DND-41 (cell line): ENCODE results near the gene MEPE.

Experiments
- ATAC-seq: fragments of 200-7000 bp; cut with Tn5 transposase; 3 replicates; pipeline ENCODE4 v1.9.1; 2021; ENCODE audit warnings: low read depth; ENCODE audit not compliant: insufficient read depth
- DNase-seq: peaks from one replicate; pipeline ENCODE4 v3.0.0-alpha.2; 2020
- H2AFZ ChIP-seq: 2 replicates; pipeline ENCODE4 v1.6.0; 2012; ENCODE audit warnings: low read depth, low read length
- H3K27ac ChIP-seq: 2 replicates; pipeline ENCODE4 v1.5.1; 2012; ENCODE audit warnings: low read length, inconsistent platforms
- H3K27me3 ChIP-seq: fragments of 200-600 bp; sonication (generic); 2 replicates; pipeline ENCODE4 v1.6.0; 2012; ENCODE audit warnings: low read length, mild to moderate bottlenecking, inconsistent platforms; ENCODE audit not compliant: insufficient read depth, poor library complexity
- H3K36me3 ChIP-seq: 2 replicates; pipeline ENCODE4 v1.5.1; 2012; ENCODE audit warnings: low read length, inconsistent platforms; ENCODE audit not compliant: insufficient read depth
- H3K4me1 ChIP-seq: 2 replicates; pipeline ENCODE4 v1.5.1; 2012; ENCODE audit warnings: mild to moderate bottlenecking, low read length; ENCODE audit not compliant: insufficient read depth
- H3K4me2 ChIP-seq: 2 replicates; pipeline ENCODE4 v1.6.0; 2012; ENCODE audit warnings: mild to moderate bottlenecking, moderate library complexity, low read length, inconsistent platforms; ENCODE audit not compliant: insufficient read depth
- H3K4me3 ChIP-seq, 2 experiments: fragments of 200-600 bp in 1 of 2; shearing (Covaris generic) in 1 of 2; 2 replicates each; pipeline ENCODE4 v1.5.1; 2012 to 2016; ENCODE audit warnings: inconsistent platforms in 2 of 2, low read length in 2 of 2, mild to moderate bottlenecking in 2 of 2, low read depth in 1 of 2, moderate library complexity in 1 of 2
- H3K79me2 ChIP-seq: 2 replicates; pipeline ENCODE4 v1.6.0; 2012; ENCODE audit warnings: low read length, inconsistent platforms; ENCODE audit not compliant: insufficient read depth
- H3K9ac ChIP-seq: 2 replicates; pipeline ENCODE4 v1.6.0; 2012; ENCODE audit warnings: low read depth, mild to moderate bottlenecking, inconsistent platforms, low read length, moderate library complexity
- H3K9me3 ChIP-seq: 2 replicates; pipeline ENCODE4 v1.5.1; 2012; ENCODE audit warnings: low read length, moderate library complexity, mild to moderate bottlenecking, inconsistent platforms; ENCODE audit not compliant: insufficient read depth, severe bottlenecking
- H4K20me1 ChIP-seq: 2 replicates; pipeline ENCODE4 v1.6.0; 2012; ENCODE audit warnings: low read length; ENCODE audit not compliant: insufficient read depth
- EZH2 ChIP-seq: IDR thresholded peaks from 3 replicates; pipeline ENCODE4 v1.6.1; 2012; ENCODE audit warnings: borderline replicate concordance, low read depth, mild to moderate bottlenecking, moderate library complexity, low read length, inconsistent platforms; ENCODE audit not compliant: severe bottlenecking
- TF ChIP-seq, protein P1 (sequence below): IDR thresholded peaks from 2 replicates; pipeline ENCODE4 v1.5.1; 2012; ENCODE audit warnings: borderline replicate concordance, low read length, moderate library complexity, mild to moderate bottlenecking; ENCODE audit not compliant: poor library complexity, severe bottlenecking; ENCODE audit errors: extremely low read depth

The MEPE gene

DNA sequence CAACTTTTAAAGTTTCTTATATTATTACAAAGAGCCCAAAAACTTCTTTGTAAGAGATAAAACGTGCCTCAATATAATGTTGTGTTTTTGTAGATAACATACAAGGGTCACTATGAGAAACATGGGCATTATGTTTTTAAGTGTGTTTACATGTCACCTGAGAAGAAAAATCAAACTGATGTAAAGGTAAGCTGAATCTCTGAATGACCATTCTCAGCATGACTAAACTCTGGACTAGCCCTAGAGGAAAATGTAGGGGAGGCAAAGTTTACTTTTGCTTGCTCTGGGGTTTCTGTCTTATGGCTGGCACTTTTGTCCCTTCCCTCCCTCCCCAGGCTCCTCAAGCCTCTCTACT is 6.8 kb downstream of the MEPE start:
- ATAC-seq (no peak), DNase-seq (no peak)
- H3K9ac ChIP-seq = no peak overlapping the region

GRCh38 chr4:87840149-87840548 is 7.4 kb downstream of the MEPE start:
- Histone ChIP-seq H3K9ac (no peak overlapping the region), H3K27ac (no peak overlapping the region), H3K9me3 (no peaks in the 10 kb centered on the region), H4K20me1 (no peaks in the 10 kb centered on the region), H3K4me2 (no peak overlapping the region), H3K4me3 (no peak overlapping the region), H2AFZ (no peak overlapping the region), H3K4me1 (no peaks in the 10 kb centered on the region), H3K79me2 (no peaks in the 10 kb centered on the region), H3K27me3 (peaks cover 13% of the 10 kb centered on the region), H3K36me3 (no peaks in the 10 kb centered on the region)
- ATAC-seq (no peak), DNase-seq (no peak)
- TF ChIP-seq, protein P1, sequence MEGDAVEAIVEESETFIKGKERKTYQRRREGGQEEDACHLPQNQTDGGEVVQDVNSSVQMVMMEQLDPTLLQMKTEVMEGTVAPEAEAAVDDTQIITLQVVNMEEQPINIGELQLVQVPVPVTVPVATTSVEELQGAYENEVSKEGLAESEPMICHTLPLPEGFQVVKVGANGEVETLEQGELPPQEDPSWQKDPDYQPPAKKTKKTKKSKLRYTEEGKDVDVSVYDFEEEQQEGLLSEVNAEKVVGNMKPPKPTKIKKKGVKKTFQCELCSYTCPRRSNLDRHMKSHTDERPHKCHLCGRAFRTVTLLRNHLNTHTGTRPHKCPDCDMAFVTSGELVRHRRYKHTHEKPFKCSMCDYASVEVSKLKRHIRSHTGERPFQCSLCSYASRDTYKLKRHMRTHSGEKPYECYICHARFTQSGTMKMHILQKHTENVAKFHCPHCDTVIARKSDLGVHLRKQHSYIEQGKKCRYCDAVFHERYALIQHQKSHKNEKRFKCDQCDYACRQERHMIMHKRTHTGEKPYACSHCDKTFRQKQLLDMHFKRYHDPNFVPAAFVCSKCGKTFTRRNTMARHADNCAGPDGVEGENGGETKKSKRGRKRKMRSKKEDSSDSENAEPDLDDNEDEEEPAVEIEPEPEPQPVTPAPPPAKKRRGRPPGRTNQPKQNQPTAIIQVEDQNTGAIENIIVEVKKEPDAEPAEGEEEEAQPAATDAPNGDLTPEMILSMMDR = no peak
- no peak for TF ChIP-seq EZH2

More for the DNA sequence above, 6.8 kb downstream of the MEPE start:
- H2AFZ ChIP-seq = no peak overlapping the region
- H3K4me2 ChIP-seq = no peak overlapping the region
- no peaks in the 10 kb centered on the region for H3K36me3 ChIP-seq
- no peaks in the 10 kb centered on the region for H3K9me3 ChIP-seq
- no peaks in the 10 kb centered on the region for H3K4me1 ChIP-seq
- peaks cover 13% of the 10 kb centered on the region for H3K27me3 ChIP-seq
- no peak overlapping the region for H3K4me3 ChIP-seq
- H3K79me2 ChIP-seq = no peaks in the 10 kb centered on the region
- no peak overlapping the region for H3K27ac ChIP-seq
- TF ChIP-seq, protein P1 = no peak
- no peak for TF ChIP-seq EZH2
- H4K20me1 ChIP-seq = no peaks in the 10 kb centered on the region

GRCh38 chr4:87843936-87844335 is 11.2 kb downstream of the MEPE start:
- no peaks in the 10 kb centered on the region for H3K36me3 ChIP-seq
- no peak for TF ChIP-seq EZH2
- TF ChIP-seq, protein P1 = no peak
- DNase-seq (no peak), ATAC-seq (no peak)
- peaks cover 8% of the 10 kb centered on the region for H3K27me3 ChIP-seq
- no peaks in the 10 kb centered on the region for H3K9me3 ChIP-seq
- no peak overlapping the region for H3K27ac ChIP-seq
- H3K4me1 ChIP-seq = no peaks in the 10 kb centered on the region
- H3K9ac ChIP-seq = no peak overlapping the region
- no peak overlapping the region for H3K4me3 ChIP-seq
- no peaks in the 10 kb centered on the region for H4K20me1 ChIP-seq
- no peak overlapping the region for H3K4me2 ChIP-seq
- H2AFZ ChIP-seq = no peak overlapping the region
- H3K79me2 ChIP-seq = no peaks in the 10 kb centered on the region

GRCh38 chr4:87844452-87844851 is 11.7 kb downstream of the MEPE start:
- no peaks in the 10 kb centered on the region for H3K36me3 ChIP-seq
- no peaks in the 10 kb centered on the region for H3K4me1 ChIP-seq
- ATAC-seq (no peak), DNase-seq (no peak)
- H3K9me3 ChIP-seq = no peaks in the 10 kb centered on the region
- no peak for TF ChIP-seq EZH2
- no peaks in the 10 kb centered on the region for H4K20me1 ChIP-seq
- no peak overlapping the region for H2AFZ ChIP-seq
- H3K27me3 ChIP-seq = peaks cover 8% of the 10 kb centered on the region
- no peak overlapping the region for H3K4me3 ChIP-seq
- H3K79me2 ChIP-seq = no peaks in the 10 kb centered on the region
- no peak overlapping the region for H3K4me2 ChIP-seq
- H3K9ac ChIP-seq = no peak overlapping the region
- no peak overlapping the region for H3K27ac ChIP-seq
